Cardiac fibroblast (primary cell): Measurements from ENCODE around the gene VARS1.

ENCODE experiments used
- DNase-seq, 2 donors: peaks; one replicate each; pipeline versions ENCODE4 v3.0.0 to v3.0.0-alpha.2; 2010; ENCODE audit warnings: low read depth in 2 of 2
- H3K4me3 ChIP-seq, 2 donors: replicated peaks in 1 of 2; 1 replicate in 1 of 2; 2 replicates in 1 of 2; pipeline ENCODE4 v1.5.1; 2011; ENCODE audit warnings: low read depth in 2 of 2, low read length in 2 of 2, mild to moderate bottlenecking in 2 of 2, moderate library complexity in 1 of 2
- TF ChIP-seq, protein P1 (sequence below): IDR thresholded peaks from one replicate; pipeline ENCODE4 v1.5.1; 2011; ENCODE audit warnings: low read depth, mild to moderate bottlenecking, low read length, inconsistent platforms

VARS1 gene

DNA sequence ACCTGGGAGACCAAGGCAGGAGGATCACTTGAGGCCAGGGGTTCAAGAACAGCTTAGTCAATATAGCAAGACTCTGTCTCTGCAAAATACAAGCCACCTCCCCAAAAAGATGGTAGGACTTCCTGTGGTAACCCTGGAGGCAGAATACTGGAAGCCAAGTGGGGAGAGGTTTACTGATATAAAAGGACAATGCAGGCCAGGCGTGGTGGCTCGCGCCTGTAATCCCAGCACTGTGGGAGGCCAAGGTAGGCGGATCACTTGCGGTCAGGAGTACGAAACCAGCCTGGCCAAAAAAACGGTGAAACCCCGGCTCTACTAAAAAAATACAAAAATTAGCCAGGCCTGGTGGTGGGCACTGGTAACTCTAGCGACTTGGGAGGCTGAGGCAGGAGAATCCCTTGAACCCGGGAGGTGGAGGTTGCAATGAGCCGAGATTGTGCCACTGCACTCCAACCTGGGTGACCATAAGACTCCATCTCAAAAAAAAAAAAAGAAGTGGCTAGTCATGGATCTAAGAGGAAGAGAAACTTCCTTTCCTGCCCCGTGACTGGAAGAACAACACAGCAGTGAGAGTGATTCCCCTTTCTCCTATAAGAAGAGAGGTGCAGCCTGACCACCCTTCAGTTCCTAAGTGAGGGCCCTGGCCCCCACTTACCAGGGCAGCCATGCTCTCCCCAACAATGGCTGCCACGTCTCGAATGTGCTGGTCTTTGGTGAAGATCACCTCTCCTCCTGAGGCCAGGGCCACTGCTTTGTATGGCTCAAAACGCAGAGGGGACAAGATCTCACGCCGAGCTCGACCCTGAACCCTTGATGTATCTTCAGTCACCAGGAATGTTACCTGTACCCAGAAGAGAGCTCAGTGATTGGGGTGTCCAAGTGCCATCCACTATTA is 26.9 kb downstream of the VARS1 start:
- H3K4me3 ChIP-seq, result no peak overlapping the region
- no peak for DNase-seq
- TF ChIP-seq, protein P1, sequence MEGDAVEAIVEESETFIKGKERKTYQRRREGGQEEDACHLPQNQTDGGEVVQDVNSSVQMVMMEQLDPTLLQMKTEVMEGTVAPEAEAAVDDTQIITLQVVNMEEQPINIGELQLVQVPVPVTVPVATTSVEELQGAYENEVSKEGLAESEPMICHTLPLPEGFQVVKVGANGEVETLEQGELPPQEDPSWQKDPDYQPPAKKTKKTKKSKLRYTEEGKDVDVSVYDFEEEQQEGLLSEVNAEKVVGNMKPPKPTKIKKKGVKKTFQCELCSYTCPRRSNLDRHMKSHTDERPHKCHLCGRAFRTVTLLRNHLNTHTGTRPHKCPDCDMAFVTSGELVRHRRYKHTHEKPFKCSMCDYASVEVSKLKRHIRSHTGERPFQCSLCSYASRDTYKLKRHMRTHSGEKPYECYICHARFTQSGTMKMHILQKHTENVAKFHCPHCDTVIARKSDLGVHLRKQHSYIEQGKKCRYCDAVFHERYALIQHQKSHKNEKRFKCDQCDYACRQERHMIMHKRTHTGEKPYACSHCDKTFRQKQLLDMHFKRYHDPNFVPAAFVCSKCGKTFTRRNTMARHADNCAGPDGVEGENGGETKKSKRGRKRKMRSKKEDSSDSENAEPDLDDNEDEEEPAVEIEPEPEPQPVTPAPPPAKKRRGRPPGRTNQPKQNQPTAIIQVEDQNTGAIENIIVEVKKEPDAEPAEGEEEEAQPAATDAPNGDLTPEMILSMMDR, result no peak

GRCh38 chr6:31767096-31767645 is 28.4 kb downstream of the VARS1 start:
- no peak overlapping the region for H3K4me3 ChIP-seq
- DNase-seq, result no peak
- TF ChIP-seq, protein P1, result no peak

GRCh38 chr6:31765910-31766794 is 29.4 kb downstream of the VARS1 start:
- H3K4me3 ChIP-seq, result peak overlapping the region in 1 of 2 donors; percentile 25
- DNase-seq, result no peak
- TF ChIP-seq, protein P1, result no peak

DNA sequence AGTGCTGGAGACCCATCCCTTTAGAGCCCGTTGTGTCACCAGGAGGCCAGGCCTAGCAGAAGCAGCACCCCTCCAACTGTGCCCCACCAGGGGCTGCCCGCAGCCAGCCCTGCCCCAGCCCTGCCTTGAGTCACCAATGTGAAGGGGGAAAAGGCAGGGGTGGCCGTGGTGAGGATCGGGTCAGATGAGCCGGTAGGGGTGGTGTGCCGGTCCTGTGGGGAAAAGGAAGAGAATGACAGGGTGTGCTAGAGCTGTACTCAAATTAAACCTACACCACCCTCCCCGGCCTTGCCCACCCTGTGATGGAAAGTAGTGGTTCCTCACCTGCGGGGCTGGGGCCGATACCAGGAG is 30.0 kb downstream of the VARS1 start:
- no peak for DNase-seq
- H3K4me3 ChIP-seq, result no peak overlapping the region
- TF ChIP-seq, protein P1, result no peak

- TF ChIP-seq, protein P1, result no peak
- DNase-seq, result no peak
- H3K4me3 ChIP-seq, result no peak overlapping the region
Observed at GRCh38 chr6:31764198-31764597, 31.4 kb downstream of the VARS1 start.

GRCh38 chr6:31763619-31763940 is 32.0 kb downstream of the VARS1 start:
- TF ChIP-seq, protein P1, result no peak
- no peak overlapping the region for H3K4me3 ChIP-seq
- DNase-seq, result peak; percentile 44 to 70
